Left colon (tissue), 2 donors: ENCODE data around the gene GRP. TPM values are rescaled to one million over a fixed set of nuclear protein-coding genes. Genes with fewer than 3 reads are reported as not detected.

Source experiments
- ATAC-seq: fragments of 200-7000 bp; cut with Tn5 transposase; one replicate; pipeline ENCODE4 v1.9.1; 2020; ENCODE audit warnings: mild to moderate bottlenecking, moderate library complexity
- DNase-seq, 2 donors: peaks; one replicate each; pipeline ENCODE4 v3.0.0-alpha.2; 2020
- intact Hi-C, 2 donors: fragments of 100-400 bp; cut with DNase I in 1 of 2; cut with micrococcal nuclease in 1 of 2; formaldehyde crosslinking; loops; one replicate each; pipeline versions ENCODE4 v1.11.2 to v1.14.0; 2022; cut with DNase I, micrococcal nuclease
- total RNA-seq, 2 donors: library from RNA; stranded (reverse); fragmentation: NEBNext Ultra II Directional; extraction: Animal tissue kit (Norgen Biotek cat#: 25700); gene quantifications; one replicate each; pipeline ENCODE4 v1.2.1, GENCODE V29; 2021
- donor health status: DM: no; HTN: no; CAD: no.
- donor health status: DM: yes; HTN: yes; CAD: no.

Gene GRP
- total RNA-seq, 2 donors from 2014 or later, result 0.81 TPM; not detected in 1

DNA sequence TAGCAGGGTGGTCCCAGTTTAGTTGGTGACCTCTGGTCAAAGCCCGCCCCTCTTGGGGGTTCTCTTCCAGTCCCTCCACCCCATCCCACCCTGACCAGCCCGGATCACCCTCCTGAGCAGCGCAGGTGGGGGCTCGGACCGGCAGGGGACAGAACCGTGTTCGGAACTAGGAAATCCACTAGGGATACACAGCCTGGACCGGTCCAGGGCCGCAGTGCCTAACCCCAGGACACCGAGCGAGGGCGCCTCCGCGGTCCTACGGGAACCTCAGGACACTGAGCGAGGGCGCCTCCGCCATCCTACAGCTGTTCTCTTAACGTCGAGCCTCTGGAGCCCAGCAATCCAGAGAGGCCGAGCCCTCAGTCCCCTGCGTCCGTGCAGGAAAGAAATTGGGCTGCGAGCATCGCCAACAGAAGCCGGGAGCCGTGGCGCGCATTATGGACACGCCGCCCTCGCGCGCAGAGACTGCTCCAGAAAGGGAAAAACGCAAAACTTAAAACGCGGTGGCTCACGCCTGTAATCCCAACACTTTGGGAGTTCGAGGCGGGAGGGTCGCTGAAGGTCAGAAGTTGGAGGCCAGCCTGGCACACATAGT, 44.8 kb downstream of the GRP start:
- no peak for ATAC-seq
- intact Hi-C loops, result no loop called here
- no peak for DNase-seq

GRCh38 chr18:59265246-59265973, 45.5 kb downstream of the GRP start:
- no peak for DNase-seq
- intact Hi-C loops, result no loop called here
- no peak for ATAC-seq

- intact Hi-C loops, result no loop called here
- ATAC-seq, result no peak
- no peak for DNase-seq
Observed at GRCh38 chr18:59265974-59266369, 46.0 kb downstream of the GRP start.

- no peak for DNase-seq
- intact Hi-C loops, result no loop called here
- ATAC-seq, result no peak
Observed at GRCh38 chr18:59266459-59266858, 46.5 kb downstream of the GRP start.

DNA sequence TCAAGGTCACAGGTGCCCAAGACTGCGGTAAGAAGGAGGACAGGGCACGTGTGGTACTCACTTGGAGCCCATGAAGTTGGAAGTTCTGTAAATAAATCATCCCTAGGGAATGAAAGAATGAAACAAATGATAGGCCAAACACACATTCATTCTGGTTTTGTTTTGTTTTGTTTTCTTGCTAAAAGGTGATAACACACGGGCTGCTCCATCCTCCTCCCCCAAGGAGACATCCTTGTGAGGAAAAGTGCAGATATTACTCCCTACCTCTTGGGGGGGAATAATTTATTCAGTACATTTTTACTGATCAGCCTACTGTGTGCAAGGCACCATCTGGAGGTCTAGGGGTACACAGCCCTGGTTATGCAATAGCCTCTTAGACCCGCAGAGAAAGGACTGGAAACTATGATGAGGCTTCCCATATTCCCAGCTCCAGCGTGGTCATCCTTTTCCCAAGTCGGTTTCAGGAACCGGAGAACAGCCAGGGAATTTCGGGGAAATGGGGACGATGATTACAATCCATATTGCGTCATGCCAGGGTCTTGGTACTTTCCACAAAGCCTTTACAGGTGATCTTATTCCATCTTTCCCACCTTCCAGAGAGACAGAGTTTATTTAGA, 47.0 kb downstream of the GRP start:
- DNase-seq, result no peak
- intact Hi-C loops, result no loop called here
- no peak for ATAC-seq

- ATAC-seq, result no peak
- intact Hi-C loops, result no loop called here
- no peak for DNase-seq
Observed at GRCh38 chr18:59267503-59268126, 47.7 kb downstream of the GRP start.

GRCh38 chr18:59268127-59268720, 48.3 kb downstream of the GRP start:
- intact Hi-C loops, result no loop called here
- ATAC-seq (no peak), DNase-seq (no peak)

- intact Hi-C loops, result no loop called here
- peak; percentile 69 for ATAC-seq
- peak in 1 of 2 donors; percentile 37 for DNase-seq
Observed at GRCh38 chr18:59268721-59269562, 49.0 kb downstream of the GRP start.

- intact Hi-C loops, result no loop called here
- ATAC-seq, result no peak
- no peak for DNase-seq
Observed at GRCh38 chr18:59269563-59270119, 49.7 kb downstream of the GRP start.

DNA sequence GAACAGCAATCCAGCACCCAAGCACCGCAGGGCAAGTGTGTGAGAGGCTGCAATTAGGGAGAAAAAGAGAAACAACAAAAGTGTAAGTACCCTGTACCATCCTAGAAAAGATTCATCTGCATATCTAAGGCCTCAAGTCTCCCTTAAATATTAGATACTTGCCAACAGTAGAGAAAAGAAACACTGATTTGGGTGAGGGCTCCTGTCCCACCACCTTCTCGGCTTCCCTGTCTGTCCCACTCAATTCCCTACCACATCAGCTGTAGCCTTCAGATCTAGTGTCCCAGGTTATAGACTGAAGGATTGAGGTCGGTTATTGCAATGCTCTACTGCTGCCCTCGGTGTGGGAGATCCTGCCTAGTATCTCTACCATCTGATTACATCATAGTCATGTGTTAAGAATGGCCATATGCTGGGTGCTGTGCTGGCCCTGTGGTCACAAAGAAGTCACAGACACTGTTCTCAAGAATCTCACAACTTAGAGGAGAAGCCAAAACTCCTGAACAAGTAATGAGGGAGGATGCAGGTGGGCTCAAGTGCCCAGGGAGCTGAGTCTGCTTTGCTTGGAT, 50.8 kb downstream of the GRP start:
- ATAC-seq (no peak), DNase-seq (no peak)
- intact Hi-C loops, result no loop called here

DNA sequence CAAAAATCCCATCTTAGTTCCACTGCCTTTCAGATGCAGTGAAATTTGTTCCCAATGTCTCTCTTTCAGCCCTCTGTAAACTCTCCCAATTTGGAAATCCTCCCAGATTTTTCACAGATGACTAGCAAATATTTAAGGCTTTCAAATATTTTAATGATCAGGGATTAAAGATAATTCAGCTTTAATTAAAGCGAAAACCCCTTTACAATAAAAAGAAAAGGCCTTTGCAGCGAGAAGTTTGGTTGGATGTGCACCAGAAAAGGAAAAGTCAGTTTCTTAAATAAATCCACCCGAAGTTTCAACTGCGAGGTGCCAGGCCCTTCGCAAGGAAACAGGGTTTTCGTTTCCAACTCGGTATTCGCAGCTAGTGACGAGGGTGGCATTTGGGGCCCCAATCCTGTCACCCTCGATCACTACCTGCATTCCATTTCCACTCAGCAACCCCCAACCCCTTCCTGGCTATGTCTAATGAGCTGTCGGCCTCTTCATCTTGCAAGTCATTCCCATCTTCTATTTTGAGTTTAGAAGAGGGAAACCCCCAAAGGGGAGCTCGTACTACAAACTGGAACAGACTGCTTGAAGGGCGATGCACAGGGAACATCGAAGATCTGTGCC, 51.8 kb downstream of the GRP start:
- intact Hi-C loops, result no loop called here
- ATAC-seq (no peak), DNase-seq (no peak)

GRCh38 chr18:59272221-59272888, 52.4 kb downstream of the GRP start:
- intact Hi-C loops, result no loop called here

GRCh38 chr18:59272891-59273758, 53.2 kb downstream of the GRP start, which contains the start of gene RAX:
Gene RAX, minus strand, starts transcription at chr18:59273454. Its CDS starts 248 bp downstream, at chr18:59273206.
- DNase-seq (no peak), ATAC-seq (no peak)
- intact Hi-C loops, result no loop called here

More at GRCh38 chr18:59272221-59272888, 52.4 kb downstream of the GRP start:
- ATAC-seq (no peak), DNase-seq (no peak)

- ATAC-seq (no peak), DNase-seq (no peak)
- intact Hi-C loops, result no loop called here
Observed at GRCh38 chr18:59273759-59274532, 54.0 kb downstream of the GRP start.

DNA sequence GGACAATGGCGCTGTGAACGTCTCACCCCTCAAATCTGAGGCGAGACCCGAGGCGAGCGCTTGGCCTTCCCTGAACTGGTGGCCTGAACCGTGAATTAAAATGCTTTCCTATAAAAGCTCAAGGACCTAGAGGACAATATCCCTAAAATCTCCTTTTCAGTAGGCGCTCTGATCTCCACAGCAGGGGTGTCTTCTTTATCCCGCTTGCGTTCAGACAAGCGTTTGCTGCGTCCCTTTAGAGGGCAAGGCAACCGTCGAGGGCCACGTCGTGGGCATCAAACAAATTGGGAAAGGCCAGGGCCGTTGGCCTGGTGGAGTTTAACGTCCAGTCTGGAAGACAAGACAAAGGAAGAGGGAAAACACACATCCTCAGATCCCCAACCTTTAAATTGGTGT, 54.6 kb downstream of the GRP start:
- ATAC-seq (no peak), DNase-seq (no peak)
- intact Hi-C loops, result no loop called here
